Measurements from ENCODE around the gene CYB561D1.

Gene CYB561D1

DNA sequence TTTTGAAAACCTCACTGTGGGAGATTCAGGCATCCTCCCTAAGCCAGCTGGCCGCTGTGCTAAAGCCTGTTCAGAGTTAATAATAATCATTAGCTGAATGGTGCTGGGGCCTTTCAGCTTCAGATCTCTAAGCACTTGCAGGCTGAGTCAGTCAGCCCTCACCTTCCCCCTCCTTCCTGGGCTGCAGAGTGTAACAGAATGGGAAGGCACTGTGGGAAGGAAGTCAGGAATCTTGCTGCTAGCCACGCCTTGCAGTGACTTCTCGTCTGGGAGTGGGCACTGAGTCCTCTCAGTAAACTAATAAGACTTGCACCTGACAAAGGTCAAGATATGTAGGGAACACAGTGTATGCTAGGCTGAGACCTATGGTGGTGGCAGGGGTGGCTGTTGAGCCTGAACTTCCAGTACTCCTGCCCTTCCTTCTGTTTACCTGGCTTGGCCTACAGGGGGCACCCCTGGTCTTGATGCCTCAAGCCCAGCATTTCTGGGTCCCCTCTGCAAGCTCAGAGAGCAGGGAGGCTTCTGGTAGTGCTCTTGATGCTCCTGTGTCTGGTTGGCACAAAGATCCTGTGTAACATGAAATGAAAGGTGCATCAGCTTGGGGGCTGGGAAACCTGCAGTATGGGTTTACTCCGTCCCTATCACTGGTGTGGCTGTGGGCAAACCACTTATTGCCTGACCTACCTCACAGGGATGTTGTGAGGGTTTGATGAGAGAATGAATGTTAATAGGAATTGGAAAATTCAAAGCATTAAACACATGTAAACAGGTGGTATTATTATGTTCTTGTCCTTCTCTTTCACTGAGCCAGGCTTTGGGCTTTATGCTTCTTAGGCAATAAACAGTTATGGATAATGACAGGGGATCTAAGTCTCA lies 6.0 kb downstream of the CYB561D1 start:
- TF ChIP-seq EZH2phosphoT487 (IDR thresholded peaks at IDR 0.05; ENCODE audit: borderline replicate concordance, low read length): no peak
- TF ChIP-seq, protein P1, sequence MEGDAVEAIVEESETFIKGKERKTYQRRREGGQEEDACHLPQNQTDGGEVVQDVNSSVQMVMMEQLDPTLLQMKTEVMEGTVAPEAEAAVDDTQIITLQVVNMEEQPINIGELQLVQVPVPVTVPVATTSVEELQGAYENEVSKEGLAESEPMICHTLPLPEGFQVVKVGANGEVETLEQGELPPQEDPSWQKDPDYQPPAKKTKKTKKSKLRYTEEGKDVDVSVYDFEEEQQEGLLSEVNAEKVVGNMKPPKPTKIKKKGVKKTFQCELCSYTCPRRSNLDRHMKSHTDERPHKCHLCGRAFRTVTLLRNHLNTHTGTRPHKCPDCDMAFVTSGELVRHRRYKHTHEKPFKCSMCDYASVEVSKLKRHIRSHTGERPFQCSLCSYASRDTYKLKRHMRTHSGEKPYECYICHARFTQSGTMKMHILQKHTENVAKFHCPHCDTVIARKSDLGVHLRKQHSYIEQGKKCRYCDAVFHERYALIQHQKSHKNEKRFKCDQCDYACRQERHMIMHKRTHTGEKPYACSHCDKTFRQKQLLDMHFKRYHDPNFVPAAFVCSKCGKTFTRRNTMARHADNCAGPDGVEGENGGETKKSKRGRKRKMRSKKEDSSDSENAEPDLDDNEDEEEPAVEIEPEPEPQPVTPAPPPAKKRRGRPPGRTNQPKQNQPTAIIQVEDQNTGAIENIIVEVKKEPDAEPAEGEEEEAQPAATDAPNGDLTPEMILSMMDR (IDR thresholded peaks at IDR 0.05; ENCODE audit: low read depth, low read length, poor library complexity, severe bottlenecking): peak; percentile 63
- peaks cover 9% of the 10 kb centered on the region for H3K79me2 ChIP-seq (ENCODE audit: control insufficient read depth, low read length)
- no peak overlapping the region for H3K4me2 ChIP-seq (ENCODE audit: low read length)
- no peaks in the 10 kb centered on the region for H4K20me1 ChIP-seq (ENCODE audit: control insufficient read depth, insufficient read depth, low read depth, low read length)
- no peak overlapping the region for H3K27ac ChIP-seq (ENCODE audit: low read depth, low read length)
- no peaks in the 10 kb centered on the region for H3K9me2 ChIP-seq (replicated peaks; ENCODE audit: control insufficient read depth, low read length)
- H3K27me3 ChIP-seq (ENCODE audit: control insufficient read depth, low read length): no peaks in the 10 kb centered on the region
- H3K4me1 ChIP-seq (ENCODE audit: control insufficient read depth, low read length): peaks cover 3% of the 10 kb centered on the region
- no peaks in the 10 kb centered on the region for H3K9me3 ChIP-seq (ENCODE audit: control insufficient read depth, insufficient read depth, low read length)
- no peak overlapping the region for H3K4me3 ChIP-seq (ENCODE audit: low read length)
- peaks cover 26% of the 10 kb centered on the region for H3K36me3 ChIP-seq (ENCODE audit: control insufficient read depth, low read length)
- no peaks in the 10 kb centered on the region for H3F3A ChIP-seq (ENCODE audit: control insufficient read depth, insufficient read depth)

DNA sequence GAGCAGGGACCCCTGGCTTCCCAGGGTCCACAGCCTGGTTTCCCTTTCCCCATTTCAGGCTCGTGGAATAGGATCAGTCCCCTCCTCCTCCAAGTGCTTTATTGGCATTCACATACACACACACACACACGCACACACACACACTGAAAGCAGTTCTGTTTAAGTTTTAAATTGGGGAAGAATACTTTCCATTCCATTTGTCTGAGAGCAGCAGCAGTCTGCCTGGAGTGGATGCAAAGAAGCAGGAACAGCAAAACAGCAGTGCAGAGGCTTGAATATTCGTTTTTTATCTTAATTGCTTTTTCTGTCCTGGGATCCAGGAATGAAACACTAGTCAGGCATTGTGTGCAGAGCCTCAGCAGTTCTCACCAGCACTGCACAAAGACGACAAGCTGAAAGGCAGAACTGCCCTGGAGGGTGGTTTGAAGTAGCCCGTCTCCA lies 7.1 kb downstream of the CYB561D1 start:
- Histone ChIP-seq H3F3A (ENCODE audit: control insufficient read depth, insufficient read depth) (no peaks in the 10 kb centered on the region), H3K9me2 (replicated peaks; ENCODE audit: control insufficient read depth, low read length) (no peaks in the 10 kb centered on the region), H3K4me3 (ENCODE audit: low read length) (no peak overlapping the region), H3K4me1 (ENCODE audit: control insufficient read depth, low read length) (no peaks in the 10 kb centered on the region), H3K9me3 (ENCODE audit: control insufficient read depth, insufficient read depth, low read length) (no peaks in the 10 kb centered on the region), H3K36me3 (ENCODE audit: control insufficient read depth, low read length) (peaks cover 20% of the 10 kb centered on the region), H3K79me2 (ENCODE audit: control insufficient read depth, low read length) (no peaks in the 10 kb centered on the region), H3K27ac (ENCODE audit: low read depth, low read length) (no peak overlapping the region), H3K27me3 (ENCODE audit: control insufficient read depth, low read length) (no peaks in the 10 kb centered on the region), H4K20me1 (ENCODE audit: control insufficient read depth, insufficient read depth, low read depth, low read length) (no peaks in the 10 kb centered on the region), H3K4me2 (ENCODE audit: low read length) (no peak overlapping the region)
- TF ChIP-seq, protein P1 (IDR thresholded peaks at IDR 0.05; ENCODE audit: low read depth, low read length, poor library complexity, severe bottlenecking): no peak
- TF ChIP-seq EZH2phosphoT487 (IDR thresholded peaks at IDR 0.05; ENCODE audit: borderline replicate concordance, low read length): no peak

DNA sequence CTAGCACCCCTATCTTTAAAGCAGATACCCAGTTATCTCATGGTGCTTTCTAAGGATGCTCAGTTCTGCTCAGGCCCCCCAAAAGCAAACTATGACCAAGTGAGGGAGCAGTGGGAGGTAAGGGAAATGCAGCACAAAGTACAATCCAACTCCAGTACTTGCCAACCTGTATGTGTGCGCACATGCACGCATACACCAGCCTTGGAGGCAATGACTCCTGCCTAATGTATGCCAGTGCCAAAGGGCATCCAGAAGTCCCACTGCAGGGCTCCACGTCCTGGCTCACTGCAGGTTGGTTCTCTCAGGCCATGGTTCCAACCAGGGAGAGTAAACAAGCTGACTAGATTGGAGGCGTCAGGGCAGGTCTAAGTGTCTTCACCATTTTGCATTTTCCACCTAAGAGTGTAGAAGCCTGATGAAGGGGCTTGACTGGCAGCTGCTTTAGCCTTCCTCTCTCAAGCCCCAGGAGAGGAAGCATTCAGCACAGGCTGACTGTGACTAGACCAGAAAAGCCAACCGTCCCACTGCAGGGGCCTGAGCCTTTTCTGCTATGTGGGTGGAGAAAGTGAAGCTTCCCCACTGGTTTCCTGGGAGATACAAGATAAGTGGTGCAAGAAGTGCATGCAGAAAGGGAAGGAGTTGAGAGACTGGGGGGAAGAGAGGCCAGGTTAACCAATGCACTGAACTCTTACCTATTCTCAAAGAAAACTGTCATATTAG lies 7.9 kb downstream of the CYB561D1 start:
- TF ChIP-seq, protein P1 (IDR thresholded peaks at IDR 0.05; ENCODE audit: low read depth, low read length, poor library complexity, severe bottlenecking): no peak
- no peak for TF ChIP-seq EZH2phosphoT487 (IDR thresholded peaks at IDR 0.05; ENCODE audit: borderline replicate concordance, low read length)
- no peak overlapping the region for H3K4me2 ChIP-seq (ENCODE audit: low read length)
- H3K27ac ChIP-seq (ENCODE audit: low read depth, low read length): no peak overlapping the region
- H3K4me3 ChIP-seq (ENCODE audit: low read length): no peak overlapping the region
- H3K4me1 ChIP-seq (ENCODE audit: control insufficient read depth, low read length): no peaks in the 10 kb centered on the region
- H3K27me3 ChIP-seq (ENCODE audit: control insufficient read depth, low read length): no peaks in the 10 kb centered on the region
- H4K20me1 ChIP-seq (ENCODE audit: control insufficient read depth, insufficient read depth, low read depth, low read length): no peaks in the 10 kb centered on the region
- no peaks in the 10 kb centered on the region for H3F3A ChIP-seq (ENCODE audit: control insufficient read depth, insufficient read depth)
- no peaks in the 10 kb centered on the region for H3K9me2 ChIP-seq (replicated peaks; ENCODE audit: control insufficient read depth, low read length)
- H3K36me3 ChIP-seq (ENCODE audit: control insufficient read depth, low read length): peaks cover 13% of the 10 kb centered on the region; the same call in 1 of the 2 replicates
- no peaks in the 10 kb centered on the region for H3K9me3 ChIP-seq (ENCODE audit: control insufficient read depth, insufficient read depth, low read length)
- no peaks in the 10 kb centered on the region for H3K79me2 ChIP-seq (ENCODE audit: control insufficient read depth, low read length)

All from DOHH2 (cell line).